ENCODE data around the gene MAPKAPK5.

DNA sequence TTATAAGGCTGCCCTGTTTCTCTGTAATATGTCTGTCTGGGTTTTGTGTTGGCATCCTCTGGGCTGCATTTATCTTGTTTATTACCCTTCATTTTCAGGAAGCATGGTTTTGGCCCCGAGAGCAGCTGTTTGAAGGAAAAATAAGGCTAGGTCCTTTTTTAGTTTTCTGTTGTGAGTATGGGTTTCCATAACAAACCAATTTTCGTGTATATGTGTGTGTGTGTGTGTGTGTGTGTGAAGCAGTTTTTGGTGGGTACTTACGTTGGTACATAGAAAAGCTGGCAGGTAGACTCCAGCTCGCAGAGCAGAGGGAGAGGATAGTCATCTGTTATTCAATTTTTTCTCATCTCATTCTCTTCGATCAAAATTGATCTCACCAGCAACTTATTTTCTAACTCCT lies 52.5 kb downstream of the MAPKAPK5 start:
- TF ChIP-seq, protein P1, sequence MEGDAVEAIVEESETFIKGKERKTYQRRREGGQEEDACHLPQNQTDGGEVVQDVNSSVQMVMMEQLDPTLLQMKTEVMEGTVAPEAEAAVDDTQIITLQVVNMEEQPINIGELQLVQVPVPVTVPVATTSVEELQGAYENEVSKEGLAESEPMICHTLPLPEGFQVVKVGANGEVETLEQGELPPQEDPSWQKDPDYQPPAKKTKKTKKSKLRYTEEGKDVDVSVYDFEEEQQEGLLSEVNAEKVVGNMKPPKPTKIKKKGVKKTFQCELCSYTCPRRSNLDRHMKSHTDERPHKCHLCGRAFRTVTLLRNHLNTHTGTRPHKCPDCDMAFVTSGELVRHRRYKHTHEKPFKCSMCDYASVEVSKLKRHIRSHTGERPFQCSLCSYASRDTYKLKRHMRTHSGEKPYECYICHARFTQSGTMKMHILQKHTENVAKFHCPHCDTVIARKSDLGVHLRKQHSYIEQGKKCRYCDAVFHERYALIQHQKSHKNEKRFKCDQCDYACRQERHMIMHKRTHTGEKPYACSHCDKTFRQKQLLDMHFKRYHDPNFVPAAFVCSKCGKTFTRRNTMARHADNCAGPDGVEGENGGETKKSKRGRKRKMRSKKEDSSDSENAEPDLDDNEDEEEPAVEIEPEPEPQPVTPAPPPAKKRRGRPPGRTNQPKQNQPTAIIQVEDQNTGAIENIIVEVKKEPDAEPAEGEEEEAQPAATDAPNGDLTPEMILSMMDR (IDR thresholded peaks at IDR 0.05; ENCODE audit: extremely low read depth in 1 of 2, insufficient read depth in 1 of 2, low read depth in 1 of 2, low read length in 2 of 2): no peak
- TF ChIP-seq POLR2A (IDR thresholded peaks at IDR 0.05; ENCODE audit: low read depth, low read length) (no peak), GATA2 (IDR thresholded peaks at IDR 0.05; ENCODE audit: insufficient read depth, insufficient read length, low read depth, low read length) (no peak), POLR2AphosphoS5 (IDR thresholded peaks at IDR 0.05; ENCODE audit: insufficient read depth, low read depth, low read length) (no peak), MAX (IDR thresholded peaks at IDR 0.05; ENCODE audit: insufficient read depth, insufficient read length) (no peak), EZH2 (IDR thresholded peaks at IDR 0.05; ENCODE audit: borderline replicate concordance, low read depth, low read length, severe bottlenecking) (no peak)

Data from endothelial cell of umbilical vein (primary cell).